Natural killer cell (primary cell): Measurements from ENCODE around the gene PPP1R12B. TPM values are rescaled to one million over a fixed set of nuclear protein-coding genes. Genes with fewer than 3 reads are reported as not detected.

Experiments
- ATAC-seq, 3 donors: fragments of 150-1000 bp in 2 of 3; fragments of 200-7000 bp in 1 of 3; cut with Tn5 transposase; 1 replicate in 1 of 3; 2 replicates in 2 of 3; pipeline ENCODE4 v1.10.0; 2021; ENCODE audit warnings: mild to moderate bottlenecking in 2 of 3, moderate library complexity in 2 of 3
- DNase-seq, 2 donors: peaks; one replicate each; pipeline versions ENCODE4 v3.0.0 to v3.0.0-alpha.2; 2013 to 2021; ENCODE audit warnings: mixed read lengths in 1 of 2
- H3K27ac ChIP-seq: one replicate; pipeline ENCODE4 v1.5.1; 2013; ENCODE audit warnings: mild to moderate bottlenecking, low read length
- H3K27me3 ChIP-seq: one replicate; pipeline ENCODE4 v1.6.1; 2013; ENCODE audit warnings: low read length; ENCODE audit not compliant: control insufficient read depth, insufficient read depth
- H3K36me3 ChIP-seq: one replicate; pipeline ENCODE4 v1.6.1; 2013; ENCODE audit warnings: low read length; ENCODE audit not compliant: control insufficient read depth, insufficient read depth
- H3K4me1 ChIP-seq: one replicate; pipeline ENCODE4 v1.6.1; 2013; ENCODE audit warnings: low read length; ENCODE audit not compliant: control insufficient read depth, insufficient read depth
- H3K4me3 ChIP-seq: one replicate; pipeline ENCODE4 v1.5.1; 2013; ENCODE audit warnings: low read length
- H3K9me3 ChIP-seq: one replicate; pipeline ENCODE4 v1.6.1; 2013; ENCODE audit warnings: low read length; ENCODE audit not compliant: control insufficient read depth, insufficient read depth
- H3K27ac Mint-ChIP-seq, 2 donors: one replicate each; pipeline ENCODE4 v1.8.0; 2022; ENCODE audit warnings: mild to moderate bottlenecking in 2 of 2, mixed read lengths in 2 of 2, moderate library complexity in 1 of 2
- H3K27me3 Mint-ChIP-seq, 2 donors: one replicate each; pipeline ENCODE4 v1.8.0; 2022; ENCODE audit warnings: low read depth in 2 of 2, mixed read lengths in 2 of 2
- H3K36me3 Mint-ChIP-seq: one replicate; pipeline ENCODE4 v1.8.0; 2022; ENCODE audit warnings: mixed read lengths
- H3K4me1 Mint-ChIP-seq, 2 donors: one replicate each; pipeline ENCODE4 v1.8.0; 2022; ENCODE audit warnings: mixed read lengths in 2 of 2
- H3K4me3 Mint-ChIP-seq: one replicate; pipeline ENCODE4 v1.8.0; 2022; ENCODE audit warnings: mild to moderate bottlenecking, moderate library complexity, mixed read lengths
- H3K9me3 Mint-ChIP-seq, 2 donors: one replicate each; pipeline ENCODE4 v1.8.0; 2022; ENCODE audit warnings: mixed read lengths in 2 of 2
- WGBS: methylation state at CpG from one replicate; pipeline ENCODE4 v1.1.7; 2013; ENCODE audit warnings: missing lambda C conversion rate; ENCODE audit not compliant: insufficient coverage; 5-methylcytosine and 5-hydroxymethylcytosine counted together
- intact Hi-C: fragments of 100-400 bp; cut with micrococcal nuclease; formaldehyde crosslinking; loops from one replicate; pipeline ENCODE4 v1.14.2; 2022
- total RNA-seq, 4 donors: library from RNA; stranded (reverse); fragments of 120-200 nt in 1 of 4; gene quantifications; one replicate each; pipeline versions ENCODE4 v1.2.3 to v1.2.4, GENCODE V29; 2013 to 2022
- TF ChIP-seq, protein P1 (sequence below): fragments of 200-600 bp; IDR thresholded peaks from one replicate; pipeline ENCODE4 v1.8.0; 2022; ENCODE audit warnings: antibody characterized with exemption

Gene PPP1R12B
- total RNA-seq, 3 donors from 2014 or later (not counting 1 experiment from before 2014, with no cell fraction given), result 27.8 to 47.5 (median 46.5) TPM

DNA sequence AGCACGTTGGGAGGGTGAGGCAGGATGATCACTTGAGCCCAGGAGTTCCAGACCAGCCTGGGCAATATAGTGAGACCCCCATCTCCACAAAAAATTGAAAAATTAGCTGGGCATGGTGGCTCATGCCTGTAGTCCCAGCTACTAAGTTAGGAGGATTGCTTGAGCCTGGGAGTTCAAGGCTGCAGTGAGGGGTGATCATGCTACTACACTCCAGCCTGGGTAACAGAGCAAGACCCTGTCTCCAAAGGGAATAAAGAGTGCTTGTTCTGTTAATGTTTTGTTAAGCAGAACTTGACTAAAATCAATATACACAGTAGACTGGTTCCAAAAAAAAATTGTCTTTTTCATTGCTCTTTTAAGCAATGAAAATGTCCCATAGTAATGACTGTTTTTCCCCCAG lies 215.3 kb downstream of the PPP1R12B start:
- Histone ChIP-seq H3K27me3 (no peaks in the 10 kb centered on the region), H3K4me1 (peaks cover 11% of the 10 kb centered on the region), H3K9me3 (no peaks in the 10 kb centered on the region), H3K36me3 (peaks cover 3% of the 10 kb centered on the region), H3K27ac (no peak overlapping the region), H3K4me3 (no peak overlapping the region)
- H3K27me3 Mint-ChIP-seq, result no peaks in the 10 kb centered on the region
- TF ChIP-seq, protein P1, sequence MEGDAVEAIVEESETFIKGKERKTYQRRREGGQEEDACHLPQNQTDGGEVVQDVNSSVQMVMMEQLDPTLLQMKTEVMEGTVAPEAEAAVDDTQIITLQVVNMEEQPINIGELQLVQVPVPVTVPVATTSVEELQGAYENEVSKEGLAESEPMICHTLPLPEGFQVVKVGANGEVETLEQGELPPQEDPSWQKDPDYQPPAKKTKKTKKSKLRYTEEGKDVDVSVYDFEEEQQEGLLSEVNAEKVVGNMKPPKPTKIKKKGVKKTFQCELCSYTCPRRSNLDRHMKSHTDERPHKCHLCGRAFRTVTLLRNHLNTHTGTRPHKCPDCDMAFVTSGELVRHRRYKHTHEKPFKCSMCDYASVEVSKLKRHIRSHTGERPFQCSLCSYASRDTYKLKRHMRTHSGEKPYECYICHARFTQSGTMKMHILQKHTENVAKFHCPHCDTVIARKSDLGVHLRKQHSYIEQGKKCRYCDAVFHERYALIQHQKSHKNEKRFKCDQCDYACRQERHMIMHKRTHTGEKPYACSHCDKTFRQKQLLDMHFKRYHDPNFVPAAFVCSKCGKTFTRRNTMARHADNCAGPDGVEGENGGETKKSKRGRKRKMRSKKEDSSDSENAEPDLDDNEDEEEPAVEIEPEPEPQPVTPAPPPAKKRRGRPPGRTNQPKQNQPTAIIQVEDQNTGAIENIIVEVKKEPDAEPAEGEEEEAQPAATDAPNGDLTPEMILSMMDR, result no peak
- intact Hi-C loops, result no loop called here
- no peaks in the 10 kb centered on the region for H3K9me3 Mint-ChIP-seq
- H3K4me1 Mint-ChIP-seq, result peaks cover 31 to 33% of the 10 kb centered on the region in 2 donors
- 100% methylated on average over 1 of the region's 1 CpG for WGBS
- DNase-seq, result no peak
- peak overlapping the region; percentile 15 to 57 for H3K27ac Mint-ChIP-seq
- H3K36me3 Mint-ChIP-seq, result peaks cover 8% of the 10 kb centered on the region
- no peak overlapping the region for H3K4me3 Mint-ChIP-seq
- ATAC-seq, result no peak

DNA sequence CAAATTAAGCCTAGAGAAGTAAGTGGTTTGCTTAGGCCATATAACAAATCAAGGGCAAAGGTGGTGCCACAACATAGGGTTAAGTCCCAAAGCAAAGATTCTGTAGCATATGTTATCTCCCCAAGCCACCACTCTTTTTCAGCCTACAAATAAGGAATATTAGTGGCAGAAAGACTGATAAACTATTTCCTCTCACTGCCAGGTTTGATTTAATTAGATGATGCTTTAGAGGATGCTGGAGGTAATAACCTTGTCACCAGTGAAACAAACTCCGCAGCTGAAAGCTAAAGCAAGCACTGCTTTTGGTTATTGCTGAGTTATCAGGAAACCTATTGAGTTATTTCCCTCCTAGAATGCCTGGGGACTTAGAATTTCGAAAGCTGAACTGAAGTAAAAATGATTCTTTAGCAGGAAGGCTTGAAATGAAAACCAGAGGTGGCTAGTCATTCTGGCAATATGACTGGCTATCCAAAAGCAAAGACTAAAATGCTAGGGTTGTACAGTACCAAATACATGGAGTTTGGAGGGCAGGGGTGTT lies 216.5 kb downstream of the PPP1R12B start:
- H3K27me3 Mint-ChIP-seq, result no peaks in the 10 kb centered on the region
- H3K4me1 ChIP-seq, result peaks cover 11% of the 10 kb centered on the region
- H3K27ac ChIP-seq, result no peak overlapping the region
- H3K36me3 Mint-ChIP-seq, result peaks cover 11% of the 10 kb centered on the region
- peaks cover 31 to 33% of the 10 kb centered on the region in 2 donors for H3K4me1 Mint-ChIP-seq
- ATAC-seq (no peak), DNase-seq (no peak)
- no peaks in the 10 kb centered on the region for H3K9me3 Mint-ChIP-seq
- H3K27ac Mint-ChIP-seq, result peak overlapping the region; percentile 57 to 75
- H3K4me3 Mint-ChIP-seq, result no peak overlapping the region
- H3K4me3 ChIP-seq, result no peak overlapping the region
- H3K9me3 ChIP-seq, result no peaks in the 10 kb centered on the region
- TF ChIP-seq, protein P1, result no peak
- H3K36me3 ChIP-seq, result peaks cover 3% of the 10 kb centered on the region
- intact Hi-C loops, result no loop called here
- no peaks in the 10 kb centered on the region for H3K27me3 ChIP-seq
- WGBS, result 85% methylated on average over 2 of the region's 2 CpGs

DNA sequence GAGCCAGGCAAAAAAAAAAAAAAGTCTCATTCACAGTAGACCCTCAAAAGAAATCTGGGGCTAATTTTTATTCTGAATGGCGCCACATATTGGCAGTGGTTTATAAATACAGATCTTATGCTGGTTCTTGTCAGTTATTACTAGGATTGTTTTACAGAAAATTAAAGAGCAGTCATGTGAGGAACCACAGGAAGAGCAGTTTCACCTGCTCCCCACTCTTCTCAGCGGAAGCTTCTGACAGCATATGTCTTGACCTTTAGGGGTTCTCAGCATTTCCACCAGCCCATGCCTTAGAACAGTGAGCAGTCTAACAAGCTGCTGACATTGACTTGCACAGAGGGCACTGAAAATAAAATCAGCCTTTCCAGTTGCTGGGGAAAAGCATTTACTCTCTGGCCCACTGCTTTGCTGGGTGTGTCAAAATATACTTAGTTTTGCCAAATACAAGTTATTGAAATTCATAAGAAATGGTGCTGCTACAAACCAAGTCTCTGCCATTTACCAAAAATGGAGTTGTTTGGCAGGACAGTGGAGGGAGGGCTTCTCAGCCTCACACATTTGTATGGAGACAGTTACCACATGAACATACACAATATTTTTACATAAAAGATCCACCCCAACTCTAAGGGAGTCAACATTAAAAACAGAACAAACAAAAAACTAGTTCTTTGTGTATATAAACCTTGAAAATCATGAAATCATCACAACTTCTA lies 217.5 kb downstream of the PPP1R12B start:
- peak in 1 of 2 donors; percentile 8 for DNase-seq
- peaks cover 3% of the 10 kb centered on the region for H3K36me3 ChIP-seq
- no peaks in the 10 kb centered on the region for H3K27me3 ChIP-seq
- peak; percentile 62 to 79 (median 67) for ATAC-seq
- H3K9me3 ChIP-seq, result no peaks in the 10 kb centered on the region
- H3K4me3 Mint-ChIP-seq, result no peak overlapping the region
- H3K27ac Mint-ChIP-seq, result peak overlapping the region; percentile 57 to 75
- H3K36me3 Mint-ChIP-seq, result peaks cover 11% of the 10 kb centered on the region
- TF ChIP-seq, protein P1, result no peak
- H3K27me3 Mint-ChIP-seq, result no peaks in the 10 kb centered on the region
- H3K4me1 ChIP-seq, result peaks cover 11% of the 10 kb centered on the region
- H3K4me3 ChIP-seq, result no peak overlapping the region
- peaks cover 31 to 33% of the 10 kb centered on the region in 2 donors for H3K4me1 Mint-ChIP-seq
- H3K27ac ChIP-seq, result no peak overlapping the region
- intact Hi-C loops, result no loop called here
- WGBS, result 17% methylated on average over 2 of the region's 2 CpGs
- no peaks in the 10 kb centered on the region for H3K9me3 Mint-ChIP-seq
